ENCODE results near the gene DLG4.

The DLG4 gene

GRCh38 chr17:7214300-7215135, 5.1 kb downstream of the DLG4 start:
- DNase-seq (ENCODE audit: low read depth), result peak; percentile 100

GRCh38 chr17:7213895-7214299, 5.7 kb downstream of the DLG4 start:
- no peak for DNase-seq (ENCODE audit: low read depth)

GRCh38 chr17:7211491-7212273, 8.0 kb downstream of the DLG4 start:
- DNase-seq (ENCODE audit: low read depth), result no peak

GRCh38 chr17:7208754-7209460, 10.7 kb downstream of the DLG4 start:
- no peak for DNase-seq (ENCODE audit: low read depth)

- DNase-seq (ENCODE audit: low read depth), result no peak
Measured at GRCh38 chr17:7208027-7208571, 11.5 kb downstream of the DLG4 start.

GRCh38 chr17:7207120-7208001, 12.3 kb downstream of the DLG4 start:
- DNase-seq (ENCODE audit: low read depth), result no peak

- DNase-seq (ENCODE audit: low read depth), result no peak
Measured at GRCh38 chr17:7205561-7205960, 14.1 kb downstream of the DLG4 start.

GRCh38 chr17:7204828-7205461, 14.7 kb downstream of the DLG4 start:
- peak; percentile 89 for DNase-seq (ENCODE audit: low read depth)

- no peak for DNase-seq (ENCODE audit: low read depth)
Measured at GRCh38 chr17:7204336-7204735, 15.3 kb downstream of the DLG4 start.

GRCh38 chr17:7203391-7203790, 16.2 kb downstream of the DLG4 start:
- no peak for DNase-seq (ENCODE audit: low read depth)

- DNase-seq (ENCODE audit: low read depth), result no peak
Measured at GRCh38 chr17:7196651-7197401, 22.8 kb downstream of the DLG4 start.

GRCh38 chr17:7195971-7196370, 23.7 kb downstream of the DLG4 start:
- no peak for DNase-seq (ENCODE audit: low read depth)

- DNase-seq (ENCODE audit: low read depth), result no peak
Measured at GRCh38 chr17:7192271-7192937, 27.2 kb downstream of the DLG4 start.

- no peak for DNase-seq (ENCODE audit: low read depth)
Measured at GRCh38 chr17:7191571-7192270, 27.9 kb downstream of the DLG4 start.

GRCh38 chr17:7191069-7191468, 28.6 kb downstream of the DLG4 start:
- no peak for DNase-seq (ENCODE audit: low read depth)

- DNase-seq (ENCODE audit: low read depth), result no peak
Measured at GRCh38 chr17:7190276-7190917, 29.2 kb downstream of the DLG4 start.

GRCh38 chr17:7186241-7186640, 33.4 kb downstream of the DLG4 start:
- no peak for DNase-seq (ENCODE audit: low read depth)

- DNase-seq (ENCODE audit: low read depth), result no peak
Measured at GRCh38 chr17:7184647-7185046, 35.0 kb downstream of the DLG4 start.

All from activated T-cell treated with anti-CD3 and anti-CD28 coated beads for 48 hours (primary cell).